Fibroblast of skin of abdomen (primary cell): ENCODE data around the gene TAAR1.
"Not testable (repeated sequence)": the region's sequence is repeated elsewhere in the genome, so short reads cannot be mapped to it uniquely, and the experiment has no call there.

ENCODE experiments used
- DNase-seq: peaks from one replicate; pipeline ENCODE4 v3.0.0-alpha.2; 2013

Gene TAAR1

GRCh38 chr6:132651062-132651461 is 7.9 kb downstream of the TAAR1 start:
- DNase-seq = no peak

- DNase-seq = no peak
Observed at GRCh38 chr6:132650429-132650828, 8.6 kb downstream of the TAAR1 start.

- DNase-seq = no peak
Observed at GRCh38 chr6:132648828-132649227, 10.2 kb downstream of the TAAR1 start.

GRCh38 chr6:132648356-132648755 is 10.6 kb downstream of the TAAR1 start:
- peak; percentile 9 for DNase-seq

DNA sequence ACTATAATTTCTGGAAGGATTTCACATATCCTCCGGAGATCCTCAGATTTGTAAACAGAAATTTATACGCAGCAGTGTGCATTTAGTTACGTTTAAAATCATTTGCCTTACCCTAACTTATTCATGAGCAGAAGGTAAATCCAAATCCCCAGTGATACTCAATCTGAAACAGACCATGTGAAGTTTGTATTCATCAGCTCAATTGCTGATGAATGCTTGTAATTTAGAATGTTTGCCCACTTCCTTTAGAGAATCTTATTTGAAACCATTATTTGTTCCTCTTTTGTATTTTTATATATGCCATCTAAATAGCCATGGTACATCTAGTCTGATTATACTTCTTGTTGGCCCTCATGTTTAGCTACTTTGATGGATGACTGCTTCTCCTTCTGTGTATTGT is 15.4 kb downstream of the TAAR1 start:
- no peak for DNase-seq

DNA sequence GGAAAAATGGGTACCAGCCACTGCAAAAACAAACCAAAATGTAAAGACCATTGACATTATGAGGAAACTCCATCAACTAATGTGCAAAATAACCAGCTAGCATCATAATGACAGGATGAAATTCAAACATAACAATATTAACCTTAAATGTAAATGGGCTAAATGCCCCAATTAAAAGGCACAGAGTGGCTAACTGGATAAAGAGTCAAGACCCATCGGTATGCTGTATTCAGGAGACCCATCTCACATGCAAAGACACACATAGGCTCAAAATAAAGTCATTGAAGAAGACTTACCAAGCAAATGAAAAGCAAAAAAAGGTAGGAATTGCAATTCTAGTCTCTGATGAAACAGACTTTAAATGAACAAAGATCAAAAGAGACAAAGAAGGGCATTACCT is 21.8 kb downstream of the TAAR1 start:
- DNase-seq = not testable (repeated sequence)

- not testable (repeated sequence) for DNase-seq
Observed at GRCh38 chr6:132635906-132636305, 23.1 kb downstream of the TAAR1 start.

DNA sequence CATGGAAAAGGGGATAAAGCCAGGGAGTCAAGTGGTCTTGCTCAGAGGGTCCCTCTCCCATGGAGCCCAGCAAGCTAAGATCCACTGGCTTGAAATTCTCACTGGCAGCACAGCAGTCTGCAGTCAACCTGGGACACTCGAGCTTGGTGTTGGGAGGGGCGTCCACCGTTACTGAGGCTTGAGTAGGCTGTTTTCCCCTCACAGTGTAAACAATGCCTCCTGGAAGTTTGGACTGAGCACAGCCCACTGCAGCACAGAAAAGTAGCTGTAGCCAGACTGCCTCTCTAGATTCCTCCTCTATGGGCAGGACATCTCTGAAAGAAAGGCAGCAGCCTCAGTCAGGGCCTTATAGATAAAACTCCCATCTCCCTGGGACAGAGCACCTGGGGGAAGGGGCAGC is 23.7 kb downstream of the TAAR1 start:
- DNase-seq = not testable (repeated sequence)

DNA sequence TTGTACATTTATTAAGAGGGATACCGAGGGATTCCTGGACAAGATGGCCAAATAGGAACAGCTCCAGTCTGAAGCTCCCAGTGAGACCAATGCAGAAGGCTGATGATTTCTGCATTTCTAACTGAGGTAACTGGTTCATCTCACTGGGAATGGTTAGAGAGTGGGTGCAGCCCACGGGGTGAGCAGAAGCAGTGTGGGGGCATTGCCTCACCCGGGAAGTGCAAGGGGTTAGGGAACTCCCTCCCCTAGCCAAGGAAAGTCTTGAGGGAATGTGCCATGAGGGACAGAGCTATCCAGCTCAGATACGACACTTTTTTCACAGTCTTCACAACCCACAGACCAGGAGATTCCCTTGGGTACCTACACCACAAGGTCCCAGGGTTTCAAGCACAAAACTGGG is 24.2 kb downstream of the TAAR1 start:
- DNase-seq = no peak

DNA sequence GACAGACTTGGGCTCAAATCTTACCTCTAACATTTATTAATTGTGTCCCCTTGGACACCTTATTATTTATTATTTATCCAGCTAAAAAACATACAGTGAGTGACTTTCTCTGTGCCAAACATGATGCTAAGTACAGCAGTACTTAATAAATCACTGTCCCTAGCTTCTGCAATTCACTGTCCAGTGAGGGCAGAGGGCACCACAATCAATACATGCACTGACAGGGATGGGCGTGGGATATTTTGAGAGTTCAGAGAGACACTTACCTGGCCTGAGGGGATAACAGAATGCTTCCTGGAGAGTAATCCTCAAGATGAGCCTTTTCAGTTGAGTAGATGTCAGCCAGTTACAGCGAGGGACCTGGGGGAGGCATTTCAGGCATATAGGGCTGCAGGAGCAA is 25.6 kb downstream of the TAAR1 start:
- no peak for DNase-seq

- no peak for DNase-seq
Observed at GRCh38 chr6:132624175-132624574, 34.8 kb downstream of the TAAR1 start, which contains the start of gene TAAR2. TAAR2 (minus strand) TSS chr6:132624275; CDS start chr6:132624275, 0 bp downstream.

- DNase-seq = no peak
Observed at GRCh38 chr6:132623106-132623845, 35.7 kb downstream of the TAAR1 start.

DNA sequence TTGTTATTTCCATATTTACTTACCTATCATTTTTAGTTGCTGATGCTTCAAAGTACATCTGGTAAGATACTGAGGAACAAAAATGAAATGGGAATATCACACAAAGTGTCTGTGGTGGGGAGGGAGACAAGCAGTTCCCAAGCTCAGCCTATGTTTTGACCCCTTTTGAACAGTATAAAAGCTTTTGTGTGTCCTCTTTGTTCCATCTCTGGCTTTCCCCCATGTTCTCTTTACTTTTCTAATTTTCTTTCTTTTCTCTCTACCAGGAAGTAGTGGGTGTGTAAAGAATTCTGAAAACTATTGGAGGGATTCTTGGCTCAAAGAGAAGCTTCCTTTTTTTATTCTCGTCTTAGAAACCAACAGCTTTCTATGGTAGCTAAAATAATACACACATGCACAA is 42.3 kb downstream of the TAAR1 start:
- DNase-seq = no peak

GRCh38 chr6:132614554-132614953 is 44.4 kb downstream of the TAAR1 start:
- no peak for DNase-seq

DNA sequence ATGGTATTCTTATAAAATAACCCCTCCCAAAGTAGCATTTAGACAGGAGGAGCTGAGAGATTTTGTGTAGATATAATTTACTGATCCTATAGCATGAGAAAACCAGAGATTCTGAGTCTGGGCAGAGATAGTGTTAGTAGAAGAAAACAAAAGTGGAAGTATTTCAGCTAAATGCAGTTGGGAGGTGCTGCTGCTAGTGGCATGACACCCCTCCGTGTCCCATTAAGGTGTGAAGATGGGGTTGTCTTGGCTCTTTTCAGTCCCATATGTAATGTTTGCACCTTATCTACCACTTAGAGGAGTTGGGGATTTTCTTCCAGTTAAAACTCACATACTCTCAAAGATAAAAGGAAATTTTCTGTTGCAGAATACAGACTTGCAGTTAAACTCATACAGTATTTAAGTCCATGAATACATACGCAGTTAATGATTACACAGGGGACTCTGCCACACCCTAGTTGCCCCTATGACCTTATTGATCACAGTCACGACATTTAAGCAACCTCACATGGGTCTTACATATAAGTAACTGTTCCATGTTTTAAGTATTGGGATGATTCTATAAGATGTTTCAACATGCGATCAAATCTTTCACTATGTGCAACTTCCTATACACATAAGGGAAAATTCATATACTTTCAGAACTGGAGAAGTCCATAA is 46.4 kb downstream of the TAAR1 start:
- DNase-seq = no peak

GRCh38 chr6:132611616-132612015 is 47.4 kb downstream of the TAAR1 start:
- DNase-seq = no peak

DNA sequence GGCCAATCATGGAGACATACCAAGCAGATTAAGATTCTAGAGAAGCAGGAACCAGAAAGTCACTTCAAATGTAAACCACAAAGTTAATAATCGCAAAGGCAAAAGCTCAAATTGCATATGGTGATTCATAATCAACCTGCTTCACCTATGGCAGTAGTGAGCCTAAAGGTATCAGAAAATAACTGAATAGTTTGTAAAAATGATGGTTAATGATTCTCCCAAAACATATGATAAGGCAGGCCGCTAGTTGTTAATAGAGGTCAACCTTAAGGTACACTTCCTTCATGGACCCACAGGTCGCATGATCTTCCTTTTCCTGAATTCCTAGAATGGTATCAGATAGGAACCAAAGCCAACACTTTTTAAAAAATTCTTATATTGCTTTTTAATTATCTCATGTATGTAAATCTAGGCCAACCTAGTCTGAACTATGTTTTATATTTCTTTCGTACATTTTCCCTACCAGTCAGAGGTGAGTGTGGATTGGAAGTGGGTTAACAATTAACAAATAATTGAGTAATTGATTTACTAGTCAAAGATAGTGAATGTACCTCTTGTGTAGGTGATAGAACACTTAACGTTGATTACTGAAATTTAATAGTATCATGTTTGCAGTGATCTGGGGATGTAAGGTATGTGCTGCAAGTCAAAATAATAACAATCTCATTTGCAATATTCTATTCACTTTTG is 51.3 kb downstream of the TAAR1 start:
- no peak for DNase-seq

- no peak for DNase-seq
Observed at GRCh38 chr6:132604635-132605152, 54.3 kb downstream of the TAAR1 start.

- not testable (repeated sequence) for DNase-seq
Observed at GRCh38 chr6:132600900-132601299, 58.1 kb downstream of the TAAR1 start.

- peak; percentile 1 for DNase-seq
Observed at GRCh38 chr6:132598473-132598872, 60.5 kb downstream of the TAAR1 start.

DNA sequence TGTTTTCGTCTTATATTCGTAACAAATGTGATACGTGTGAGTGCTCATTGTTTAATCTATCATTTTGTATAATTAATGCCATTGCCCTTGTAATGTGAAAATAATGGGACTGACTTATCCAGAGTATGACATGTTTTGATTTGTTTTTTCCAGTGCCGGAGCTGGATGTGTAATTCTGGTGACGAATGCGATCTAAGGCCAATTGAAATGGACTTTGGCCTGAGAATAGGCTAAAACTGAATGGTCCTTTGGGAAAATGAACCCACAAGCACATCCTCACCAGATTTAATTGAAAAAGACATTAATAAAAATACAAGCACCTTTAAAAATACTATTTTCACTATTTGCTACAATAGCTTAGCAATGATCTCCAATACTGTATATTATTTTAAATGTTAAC is 62.8 kb downstream of the TAAR1 start:
- no peak for DNase-seq
